ENCODE results near the gene C1orf94.

DNA sequence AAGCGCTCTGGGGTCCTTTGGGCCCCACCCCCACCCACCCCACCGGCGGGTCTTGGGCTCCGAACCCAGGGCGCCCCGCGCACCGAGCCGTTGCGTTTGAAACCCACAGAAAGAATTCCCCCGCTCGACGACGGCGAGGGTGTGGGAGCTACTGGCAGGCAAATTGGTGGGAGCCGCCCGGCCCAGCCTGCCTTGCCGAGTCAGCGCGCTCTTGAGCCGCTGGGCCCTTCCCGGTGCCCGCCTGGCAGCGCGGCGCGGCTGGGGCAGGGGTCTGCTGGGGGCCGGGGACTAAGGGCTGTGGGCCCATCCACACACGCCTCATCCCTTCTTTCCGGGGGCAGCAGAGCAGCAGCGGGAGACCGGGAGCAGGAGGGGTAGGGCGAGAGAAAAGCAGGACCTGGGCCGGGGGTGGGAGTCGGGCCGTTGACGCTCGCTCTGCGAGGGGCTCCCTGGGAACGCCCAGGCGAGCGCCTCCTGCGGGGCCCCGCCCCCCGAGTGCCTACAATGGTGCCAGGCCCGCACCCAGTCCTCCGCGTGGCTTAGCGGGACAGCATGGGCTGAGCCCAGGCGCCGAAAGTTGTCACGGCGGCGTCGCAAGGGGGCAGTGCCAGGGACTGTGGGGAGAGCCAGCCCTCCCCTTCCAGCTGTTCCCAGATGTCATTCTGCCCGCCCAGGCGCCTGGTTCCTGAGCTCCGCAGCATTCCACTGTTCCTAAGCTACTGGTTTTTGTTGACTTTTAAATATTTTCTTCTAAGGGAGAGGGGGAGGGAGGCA, at the start of gene C1orf94:
- TF ChIP-seq SUZ12 (IDR thresholded peaks at IDR 0.05; ENCODE audit: extremely low read depth, insufficient read depth, insufficient read length) (no peak), ZNF274 (IDR thresholded peaks at IDR 0.05; ENCODE audit: low read depth, low read length) (no peak), YY1 (IDR thresholded peaks at IDR 0.05; ENCODE audit: insufficient read depth, insufficient read length) (no peak)

Measured in NT2/D1 (cell line).